ENCODE results near the gene PLA2G3.
"Not testable (repeated sequence)": the region's sequence is repeated elsewhere in the genome, so short reads cannot be mapped to it uniquely, and the experiment has no call there.

The PLA2G3 gene

GRCh38 chr22:31120230-31120629 is 20.1 kb downstream of the PLA2G3 start:
- Histone ChIP-seq H3K4me3 (ENCODE audit: low read depth, low read length) (no peak overlapping the region), H3K36me3 (ENCODE audit: control insufficient read depth, insufficient read depth, low read length) (no peaks in the 10 kb centered on the region), H3K9me3 (ENCODE audit: control insufficient read depth, low read length) (no peaks in the 10 kb centered on the region), H3K79me2 (peaks cover 18% of the 10 kb centered on the region), H3K27me3 (ENCODE audit: control insufficient read depth, insufficient read depth, low read length) (no peaks in the 10 kb centered on the region), H3K27ac (no peak overlapping the region), H3K4me2 (ENCODE audit: low read length) (no peak overlapping the region), H2AFZ (no peak overlapping the region), H3K9ac (no peak overlapping the region), H3K4me1 (peaks cover 16% of the 10 kb centered on the region)
- TF ChIP-seq CTCF (IDR thresholded peaks at IDR 0.05), result no peak

GRCh38 chr22:31119026-31119717 is 21.1 kb downstream of the PLA2G3 start:
- TF ChIP-seq CTCF (IDR thresholded peaks at IDR 0.05), result no peak
- Histone ChIP-seq H2AFZ (no peak overlapping the region), H3K36me3 (ENCODE audit: control insufficient read depth, insufficient read depth, low read length) (no peaks in the 10 kb centered on the region), H3K27ac (no peak overlapping the region), H3K79me2 (peaks cover 9% of the 10 kb centered on the region), H3K27me3 (ENCODE audit: control insufficient read depth, insufficient read depth, low read length) (no peaks in the 10 kb centered on the region), H3K4me2 (ENCODE audit: low read length) (no peak overlapping the region), H3K9me3 (ENCODE audit: control insufficient read depth, low read length) (no peaks in the 10 kb centered on the region), H3K4me1 (peaks cover 16% of the 10 kb centered on the region), H3K9ac (no peak overlapping the region), H3K4me3 (ENCODE audit: low read depth, low read length) (no peak overlapping the region)

GRCh38 chr22:31118046-31118820 is 22.1 kb downstream of the PLA2G3 start:
- Histone ChIP-seq H3K27me3 (ENCODE audit: control insufficient read depth, insufficient read depth, low read length) (no peaks in the 10 kb centered on the region), H3K4me3 (ENCODE audit: low read depth, low read length) (no peak overlapping the region), H3K4me2 (ENCODE audit: low read length) (no peak overlapping the region), H3K79me2 (peaks cover under 1% of the 10 kb centered on the region), H2AFZ (no peak overlapping the region), H3K9ac (no peak overlapping the region), H3K4me1 (peaks cover 16% of the 10 kb centered on the region), H3K9me3 (ENCODE audit: control insufficient read depth, low read length) (no peaks in the 10 kb centered on the region), H3K27ac (no peak overlapping the region), H3K36me3 (ENCODE audit: control insufficient read depth, insufficient read depth, low read length) (no peaks in the 10 kb centered on the region)
- TF ChIP-seq CTCF (IDR thresholded peaks at IDR 0.05), result no peak

- H3K27ac ChIP-seq; H3K4me2 ChIP-seq (ENCODE audit: low read length); H3K36me3 ChIP-seq (ENCODE audit: control insufficient read depth, insufficient read depth, low read length); H3K4me1 ChIP-seq; H2AFZ ChIP-seq; H3K9ac ChIP-seq; H3K27me3 ChIP-seq (ENCODE audit: control insufficient read depth, insufficient read depth, low read length); H3K79me2 ChIP-seq; H3K4me3 ChIP-seq (ENCODE audit: low read depth, low read length); H3K9me3 ChIP-seq (ENCODE audit: control insufficient read depth, low read length): not testable (repeated sequence)
Measured at GRCh38 chr22:31112547-31113091, 27.7 kb downstream of the PLA2G3 start.

GRCh38 chr22:31107894-31108218 is 32.5 kb downstream of the PLA2G3 start:
- Histone ChIP-seq H2AFZ (peak overlapping the region; percentile 81), H3K79me2 (peaks cover 2% of the 10 kb centered on the region), H3K4me3 (ENCODE audit: low read depth, low read length) (peak overlapping the region; percentile 99), H3K27me3 (ENCODE audit: control insufficient read depth, insufficient read depth, low read length) (no peaks in the 10 kb centered on the region), H3K4me2 (ENCODE audit: low read length) (peak overlapping the region; percentile 63), H3K9me3 (ENCODE audit: control insufficient read depth, low read length) (no peaks in the 10 kb centered on the region), H3K27ac (peak overlapping the region; percentile 86), H3K36me3 (ENCODE audit: control insufficient read depth, insufficient read depth, low read length) (no peaks in the 10 kb centered on the region), H3K4me1 (no peaks in the 10 kb centered on the region), H3K9ac (no peak overlapping the region)
- no peak for TF ChIP-seq CTCF (IDR thresholded peaks at IDR 0.05)
